GM19025 (cell line): Measurements from ENCODE around the gene SPRR2F.
"Not testable (repeated sequence)": the region's sequence is repeated elsewhere in the genome, so short reads cannot be mapped to it uniquely, and the experiment has no call there.

ENCODE experiments used
- ATAC-seq: cut with Tn5 transposase; IDR thresholded peaks from one replicate; pipeline ENCODE4 v1.9.1; 2021; ENCODE audit warnings: mild to moderate bottlenecking, low read depth, moderate library complexity; ENCODE audit not compliant: unreplicated experiment

Gene SPRR2F, protein sequence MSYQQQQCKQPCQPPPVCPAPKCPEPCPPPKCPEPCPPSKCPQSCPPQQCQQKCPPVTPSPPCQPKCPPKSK

GRCh38 chr1:153113416-153113815, at the start of gene SPRR2F:
TSS of gene SPRR2F (minus strand) at chr1:153113516. CDS start at chr1:153112733, 783 bp downstream.
- no peak for ATAC-seq

DNA sequence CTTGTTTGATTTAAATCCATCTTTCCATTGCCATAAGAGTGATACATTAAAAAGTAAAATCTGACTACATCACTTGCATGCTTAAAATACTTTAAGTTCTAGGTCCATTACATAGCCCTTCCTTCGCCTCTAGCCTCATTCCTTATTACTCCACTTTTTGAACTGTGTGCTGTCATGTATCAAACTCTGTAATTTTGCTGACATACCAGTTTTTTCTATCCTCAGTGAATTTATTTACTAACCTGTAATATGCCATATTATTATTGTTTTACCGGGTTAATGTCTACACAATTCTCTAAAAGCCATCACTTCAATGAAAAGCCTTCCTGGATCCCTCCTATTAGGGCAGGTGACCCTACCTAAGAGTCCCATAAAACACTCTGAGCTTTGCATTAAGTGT, 42.2 kb upstream of the SPRR2F start:
- ATAC-seq, result no peak

GRCh38 chr1:153152481-153152880, 39.2 kb upstream of the SPRR2F start:
- no peak for ATAC-seq

- no peak for ATAC-seq
Measured at GRCh38 chr1:153150846-153151245, 37.5 kb upstream of the SPRR2F start, which contains the start of gene SPRR2G. TSS of gene SPRR2G (minus strand) at chr1:153150890. CDS start at chr1:153150110, 780 bp downstream.

- no peak for ATAC-seq
Measured at GRCh38 chr1:153141377-153141776, 28.1 kb upstream of the SPRR2F start.

GRCh38 chr1:153140484-153140883, 27.2 kb upstream of the SPRR2F start:
- ATAC-seq, result no peak

DNA sequence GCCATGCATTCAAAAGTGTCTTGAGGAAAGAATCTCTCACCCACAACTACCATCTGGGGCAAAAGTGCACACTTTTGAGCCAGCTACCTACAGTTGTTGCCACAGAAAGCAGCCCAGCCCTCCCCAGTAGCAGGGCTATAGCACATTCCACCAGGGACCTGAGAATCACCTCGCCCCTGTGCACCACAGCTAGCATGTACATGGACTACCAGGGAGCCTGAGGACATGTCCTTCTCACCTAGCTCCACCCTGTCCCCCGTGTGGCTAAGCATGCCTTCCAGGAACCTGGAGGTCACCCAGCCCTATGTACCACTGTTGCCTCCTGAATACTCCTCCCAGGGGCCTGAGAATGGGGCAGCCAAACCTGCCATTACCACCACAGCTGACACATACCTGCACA, 20.4 kb upstream of the SPRR2F start:
- ATAC-seq, result no peak

DNA sequence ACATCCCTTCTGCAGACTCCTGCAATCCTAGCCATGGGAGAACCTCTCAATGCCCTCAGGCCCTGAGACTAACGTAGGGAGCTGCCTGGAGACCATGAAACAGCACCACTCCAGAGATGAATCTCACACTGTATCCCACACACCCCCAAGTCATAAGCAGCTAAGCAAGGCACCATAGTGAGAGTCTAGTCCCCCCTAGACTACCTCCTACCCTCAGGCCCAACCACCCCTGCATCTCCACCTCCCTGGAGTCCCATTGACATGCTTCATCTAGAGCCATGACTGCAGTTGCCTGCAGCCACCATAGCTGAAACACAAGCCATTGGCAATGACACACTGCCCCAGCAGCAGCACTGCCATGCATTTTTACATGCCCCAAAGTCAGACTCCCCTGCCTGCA, 20.0 kb upstream of the SPRR2F start:
- ATAC-seq, result no peak

GRCh38 chr1:153128688-153129087, 15.4 kb upstream of the SPRR2F start:
- ATAC-seq, result not testable (repeated sequence)

GRCh38 chr1:153127296-153127695, 14.0 kb upstream of the SPRR2F start:
- no peak for ATAC-seq

GRCh38 chr1:153125536-153125935, 12.2 kb upstream of the SPRR2F start:
- no peak for ATAC-seq

GRCh38 chr1:153123793-153124192, 10.5 kb upstream of the SPRR2F start:
- ATAC-seq, result not testable (repeated sequence)

- ATAC-seq, result peak; percentile 51
Measured at GRCh38 chr1:153122831-153123421, 9.6 kb upstream of the SPRR2F start.

DNA sequence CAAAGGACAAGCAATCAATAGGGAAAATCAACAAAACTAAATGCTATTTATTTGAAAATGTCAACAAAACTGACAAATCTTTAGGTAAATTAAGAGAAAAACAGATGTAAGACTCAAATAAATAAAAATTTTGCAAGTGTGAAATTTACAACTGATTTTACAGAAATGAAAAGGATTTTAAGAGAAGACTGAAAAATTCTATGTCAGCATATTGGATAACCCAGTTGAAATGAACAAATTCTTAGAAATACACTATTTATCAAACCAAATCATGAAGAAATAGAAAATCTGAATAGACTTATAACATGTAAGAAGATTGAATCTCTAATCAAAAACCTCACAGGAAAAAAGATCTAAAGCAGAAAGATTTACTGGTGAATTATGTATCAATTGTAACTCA, 7.6 kb upstream of the SPRR2F start:
- no peak for ATAC-seq

GRCh38 chr1:153119491-153119971, 6.2 kb upstream of the SPRR2F start:
- ATAC-seq, result no peak

DNA sequence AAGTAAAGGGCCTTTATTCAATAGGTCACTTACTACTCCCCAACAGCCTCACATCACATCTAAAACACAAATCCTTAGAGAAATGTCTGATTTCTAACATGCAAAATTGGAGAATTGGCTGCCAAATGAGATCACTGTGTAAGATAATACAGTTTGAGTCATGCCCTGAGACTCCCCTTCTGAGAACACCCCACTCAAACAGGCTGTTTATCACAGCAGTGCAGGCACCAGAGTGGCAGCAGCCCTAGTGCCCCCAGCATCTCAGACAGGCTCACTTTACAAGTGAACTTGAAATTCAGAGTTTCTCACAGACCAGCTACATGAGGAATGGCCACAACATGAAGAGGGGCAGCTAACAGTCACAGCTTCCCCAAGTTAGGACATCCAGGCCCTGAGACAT, 1.9 kb upstream of the SPRR2F start:
- ATAC-seq, result not testable (repeated sequence)

DNA sequence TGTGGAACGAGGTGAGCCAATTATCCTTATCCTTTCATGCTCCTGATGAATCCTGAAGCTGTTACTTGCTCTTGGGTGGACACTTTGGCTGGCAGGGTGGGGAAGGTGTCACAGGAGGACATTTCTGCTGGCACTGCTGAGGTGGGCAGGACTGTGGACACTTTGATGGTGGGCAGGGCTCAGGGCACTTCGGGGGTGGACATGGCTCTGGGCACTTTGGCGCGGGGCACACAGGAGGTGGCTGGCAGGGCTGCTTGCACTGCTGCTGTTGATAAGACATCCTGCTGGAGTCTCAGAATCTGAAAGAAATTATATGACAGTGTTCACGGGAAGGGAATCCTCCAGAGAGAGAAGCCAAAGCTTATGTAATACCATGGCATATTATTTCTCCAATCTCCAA, 862 bp downstream of the SPRR2F start:
- ATAC-seq, result not testable (repeated sequence)

GRCh38 chr1:153100245-153100644, 13.1 kb downstream of the SPRR2F start:
- no peak for ATAC-seq

DNA sequence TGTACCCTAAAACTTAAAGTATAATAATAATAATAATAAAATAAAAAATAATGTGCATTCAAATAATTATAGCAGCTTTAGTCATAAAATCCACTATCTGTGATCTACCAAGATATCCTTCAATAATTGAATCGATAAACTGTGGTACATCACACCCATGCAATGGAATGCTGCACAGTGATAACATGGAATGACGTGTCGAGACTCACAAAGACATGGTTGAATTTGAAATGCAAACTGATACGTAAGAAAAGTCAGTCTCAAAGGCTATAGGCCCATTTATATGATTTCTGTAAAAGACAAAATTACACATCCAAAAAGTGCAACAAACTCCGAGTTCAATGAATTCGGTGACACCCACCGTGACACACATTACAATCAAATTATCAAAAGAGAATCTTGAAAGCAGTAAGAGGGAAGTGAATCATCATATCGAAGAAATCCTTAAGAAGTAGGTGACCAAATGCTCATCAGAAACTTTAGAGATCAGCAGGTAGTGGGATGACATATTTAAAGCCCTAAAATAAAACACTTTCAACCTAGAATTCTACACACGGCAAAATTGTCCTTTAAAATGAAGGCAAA, 13.8 kb downstream of the SPRR2F start:
- ATAC-seq, result no peak

GRCh38 chr1:153095764-153096163, 17.6 kb downstream of the SPRR2F start:
- no peak for ATAC-seq

- ATAC-seq, result no peak
Measured at GRCh38 chr1:153094426-153094825, 18.9 kb downstream of the SPRR2F start, which contains the start of gene SPRR2E. TSS of gene SPRR2E (minus strand) at chr1:153094526. CDS start at chr1:153093751, 775 bp downstream.

DNA sequence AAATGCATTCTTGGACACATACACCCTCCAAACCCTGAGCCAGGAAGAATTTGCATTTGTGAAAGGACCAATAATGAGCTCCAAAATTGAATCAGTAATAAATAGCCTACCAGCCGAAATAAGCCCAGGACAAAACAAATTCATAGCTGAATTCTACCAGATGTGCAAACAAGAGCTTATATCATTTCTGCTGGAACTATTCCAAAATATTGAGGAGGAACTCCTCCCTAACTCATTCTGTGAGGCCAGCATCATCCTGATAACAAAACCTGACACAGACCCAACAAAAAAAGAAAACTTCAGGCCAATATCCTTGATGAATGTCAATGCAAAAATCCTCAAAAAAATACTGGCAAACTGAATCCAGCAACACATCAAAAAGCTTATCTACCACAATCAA, 25.7 kb downstream of the SPRR2F start:
- no peak for ATAC-seq
